Measurements from ENCODE around the gene BHLHE41.

BHLHE41 gene

DNA sequence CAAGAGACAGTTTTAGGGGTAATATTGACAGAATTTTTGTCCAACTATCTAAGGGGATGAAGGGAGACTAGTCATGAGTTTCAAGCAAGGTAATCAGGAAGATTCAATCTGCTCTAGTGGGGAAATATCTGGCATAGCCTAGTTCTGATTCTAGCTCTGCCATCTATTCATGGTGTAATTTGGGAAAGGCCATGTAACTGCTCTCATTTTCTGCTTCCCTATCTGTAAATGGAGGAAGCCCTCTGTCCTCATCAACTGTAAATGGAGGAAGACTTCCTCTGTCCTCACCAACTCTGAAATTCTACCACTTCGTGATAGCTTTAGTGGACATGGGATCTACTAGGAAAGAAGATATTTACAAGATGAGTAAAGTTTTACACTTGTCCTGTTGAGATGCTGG lies 37.9 kb downstream of the BHLHE41 start:
- no peak for DNase-seq (ENCODE audit: low read depth in 3 of 3, low spot score in 1 of 3)

DNA sequence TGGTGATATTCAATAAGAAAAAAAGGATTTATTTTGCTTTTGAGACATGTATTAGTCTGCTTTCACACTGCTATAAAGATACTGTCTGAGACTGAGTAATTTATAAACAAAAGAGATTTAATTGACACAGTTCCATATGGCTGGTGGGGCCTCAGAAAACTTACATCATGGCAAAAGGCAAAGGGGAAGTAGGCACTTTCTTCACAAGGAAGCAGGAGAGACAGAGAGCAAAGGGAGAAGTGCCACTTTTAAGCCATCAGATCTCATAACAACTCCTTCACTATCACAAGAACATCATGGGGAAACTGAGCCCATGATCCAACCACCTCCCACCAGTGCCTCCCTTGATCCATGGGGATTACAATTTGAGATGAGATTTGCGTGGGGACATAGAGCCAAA lies 43.9 kb downstream of the BHLHE41 start:
- no peak for DNase-seq (ENCODE audit: low read depth in 3 of 3, low spot score in 1 of 3)

DNA sequence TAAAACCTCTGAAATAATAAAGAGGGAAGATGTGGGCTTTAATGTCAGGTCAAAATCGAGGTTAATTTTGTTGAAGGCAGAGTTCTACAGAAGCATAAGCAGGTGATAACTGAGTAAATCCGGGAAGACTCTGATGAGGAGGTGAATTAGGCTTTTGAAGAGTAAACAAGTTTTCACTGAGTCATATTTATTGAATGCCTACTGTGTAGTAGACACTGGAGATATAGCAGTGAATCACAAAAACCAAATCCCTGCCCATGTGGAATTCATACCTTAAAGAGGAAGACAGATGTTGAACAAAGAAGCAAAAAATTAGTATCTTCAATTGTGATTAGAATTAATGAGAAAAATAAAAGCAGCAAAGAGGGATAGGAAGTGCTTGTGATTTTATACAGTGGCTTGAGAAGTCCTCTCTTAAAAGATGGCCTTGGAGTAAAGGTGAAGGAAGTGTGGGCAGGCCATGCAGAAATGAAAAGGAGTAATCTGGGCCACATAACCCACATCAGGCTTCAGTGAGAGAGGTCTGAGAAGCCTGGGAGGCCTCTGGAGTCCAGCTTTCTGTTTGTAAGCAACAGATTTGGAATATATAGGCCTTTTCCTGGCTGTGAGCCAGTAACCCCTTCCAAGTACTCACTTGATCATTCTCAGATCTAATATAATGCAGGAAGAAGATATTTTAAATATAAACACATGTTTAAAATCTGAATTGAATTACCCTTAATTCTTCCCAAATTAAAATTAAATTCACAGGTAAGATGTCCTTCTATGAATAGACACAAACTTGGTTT lies 46.7 kb downstream of the BHLHE41 start:
- no peak for DNase-seq (ENCODE audit: low read depth in 3 of 3, low spot score in 1 of 3)

Measured in stimulated activated CD4-positive, alpha-beta T cell treated with anti-CD3 and anti-CD28 coated beads, TNF-alpha, amount 100 ng/mL, for 1 hour (primary cell).